SIG-M5 (cell line): ENCODE results near the gene A4GALT.

Source experiments
- DNase-seq: peaks from one replicate; lab custom pipeline; 2025; lab: John Stamatoyannopoulos, UW

The A4GALT gene

DNA sequence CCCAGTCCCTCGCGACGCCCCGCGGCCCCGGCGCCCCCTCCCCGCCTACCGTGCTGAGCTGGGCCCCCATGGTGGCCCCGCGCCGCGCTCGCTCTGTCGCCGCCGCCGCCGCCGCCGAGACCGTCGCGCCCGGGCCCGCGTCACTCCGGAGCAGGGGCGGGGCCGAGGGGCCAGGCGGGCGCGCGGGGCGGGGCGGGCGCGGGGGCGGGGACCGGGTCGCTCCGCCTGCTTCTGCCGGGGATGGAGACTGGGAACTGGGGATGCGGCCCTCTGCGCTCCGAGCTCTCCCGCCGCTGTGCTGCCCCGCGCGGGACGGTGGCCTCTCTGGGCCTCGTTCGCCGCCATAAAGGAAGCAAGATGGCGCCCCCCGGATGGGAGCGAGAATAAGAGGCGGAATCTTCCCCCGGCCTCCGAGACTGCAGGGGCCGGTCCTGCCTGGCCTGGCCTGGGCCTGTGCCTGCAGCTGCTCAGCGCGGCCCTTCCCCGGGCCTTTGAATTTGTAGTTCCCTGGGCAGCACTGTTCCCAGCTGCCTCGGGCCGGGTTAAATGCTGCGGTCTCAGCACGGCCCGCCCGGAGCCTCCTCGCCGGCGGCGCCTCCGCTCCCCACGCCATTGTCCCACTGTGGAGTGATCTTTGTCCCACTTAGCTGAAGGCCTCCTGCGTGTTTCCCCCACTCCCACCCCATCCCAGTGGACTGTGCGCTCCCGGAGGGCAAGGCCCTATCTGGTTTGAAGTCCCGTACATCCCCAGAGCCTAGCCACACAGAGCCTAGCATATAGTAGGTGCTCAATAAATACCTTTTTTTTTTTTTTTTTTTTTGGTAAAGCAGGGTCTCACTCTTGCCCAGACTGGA lies 71.2 kb downstream of the A4GALT start, which contains the start of gene CYB5R3:
TSS of gene CYB5R3 (minus strand) at position 147 of the 854 bp plus-strand sequence. CDS start at position 70, 77 bp downstream.
- no peak for DNase-seq

DNA sequence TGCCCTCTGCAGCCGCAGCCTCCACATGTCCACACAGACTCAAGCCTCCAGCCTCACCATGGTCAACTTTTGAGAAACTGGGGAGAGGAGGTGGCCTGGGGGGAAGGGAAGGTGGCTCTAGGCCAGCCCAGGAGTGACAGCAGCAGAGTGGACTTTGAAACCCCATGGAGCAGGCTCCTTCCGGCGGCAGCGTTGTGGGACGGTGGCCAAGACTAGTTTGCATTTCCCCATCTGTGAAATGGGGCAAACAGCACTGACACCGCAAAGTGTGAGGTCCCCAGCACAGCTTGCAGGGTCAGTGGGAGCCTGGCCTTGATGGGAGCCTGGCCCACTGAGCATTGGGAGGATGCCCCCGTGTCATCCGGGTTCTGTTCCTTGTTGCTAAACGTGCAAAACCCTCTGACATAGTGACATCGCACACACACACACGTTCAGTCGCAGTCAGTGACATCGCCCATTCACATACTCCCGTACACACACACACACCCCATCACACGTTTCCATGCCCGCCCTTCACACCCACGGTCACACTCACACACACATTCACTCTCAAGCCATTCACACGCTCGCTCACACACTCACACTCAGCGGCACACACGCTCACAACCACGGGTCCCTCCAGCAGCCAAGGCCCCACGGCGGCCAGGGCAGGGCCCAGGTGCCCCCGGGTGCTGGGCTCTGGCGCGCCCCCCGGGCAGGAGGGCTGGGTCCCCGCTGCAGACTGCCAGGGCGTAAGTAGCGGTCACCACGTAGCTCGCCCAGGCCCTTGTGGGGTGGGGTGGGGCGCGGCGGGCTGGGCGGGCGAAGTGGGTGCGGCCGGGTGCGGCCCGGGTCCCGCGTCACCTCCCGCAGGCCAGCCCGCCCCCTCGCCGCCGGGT lies 72.1 kb downstream of the A4GALT start:
- no peak for DNase-seq

GRCh38 chr22:42648017-42648367 lies 72.7 kb downstream of the A4GALT start:
- DNase-seq, result no peak

DNA sequence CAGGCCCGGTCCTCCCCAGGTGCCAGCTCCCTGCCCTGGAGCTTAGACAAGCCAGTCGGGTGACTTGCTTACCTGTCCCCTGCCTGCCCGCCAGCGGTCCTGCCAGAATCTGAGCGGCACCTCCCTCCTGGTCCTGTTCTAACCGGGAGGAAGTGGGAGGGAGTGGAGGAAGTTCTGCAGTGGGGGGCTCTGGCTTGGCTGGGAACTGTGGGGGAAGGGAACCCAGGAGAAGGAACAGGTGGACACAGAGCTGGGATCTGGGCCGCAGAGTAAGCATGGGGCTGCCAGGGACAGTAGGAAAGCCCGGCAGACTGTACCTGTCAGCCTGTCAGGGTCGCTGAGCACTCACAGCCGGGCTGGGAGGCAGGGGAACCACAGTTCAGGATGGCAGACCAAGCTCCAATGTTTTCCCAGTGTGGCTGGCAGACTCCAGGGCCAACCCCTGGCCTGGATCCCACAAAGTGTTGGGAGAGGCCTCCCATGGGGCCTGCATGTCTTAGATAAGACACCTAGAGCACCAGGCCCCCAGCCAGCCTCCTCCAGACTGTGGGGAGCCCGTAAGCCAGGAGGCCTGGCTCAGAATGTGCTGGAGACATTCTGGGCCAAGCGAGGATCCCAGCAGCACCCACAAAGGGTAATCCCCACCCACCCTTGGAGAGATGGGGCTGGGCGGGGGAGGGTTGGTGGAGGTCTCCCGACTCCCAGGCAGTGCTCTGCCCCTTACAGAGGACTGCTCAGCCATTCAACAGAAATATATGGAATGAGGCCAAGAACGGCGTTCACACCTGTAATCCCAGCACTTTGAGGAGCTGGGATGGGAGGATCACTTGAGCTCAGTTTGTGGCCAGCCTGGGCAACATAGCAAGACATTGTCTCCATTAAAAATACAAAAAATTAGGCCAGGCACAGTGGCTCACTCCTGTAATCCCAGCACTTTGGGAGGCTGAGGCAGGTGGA lies 73.8 kb downstream of the A4GALT start:
- no peak for DNase-seq

DNA sequence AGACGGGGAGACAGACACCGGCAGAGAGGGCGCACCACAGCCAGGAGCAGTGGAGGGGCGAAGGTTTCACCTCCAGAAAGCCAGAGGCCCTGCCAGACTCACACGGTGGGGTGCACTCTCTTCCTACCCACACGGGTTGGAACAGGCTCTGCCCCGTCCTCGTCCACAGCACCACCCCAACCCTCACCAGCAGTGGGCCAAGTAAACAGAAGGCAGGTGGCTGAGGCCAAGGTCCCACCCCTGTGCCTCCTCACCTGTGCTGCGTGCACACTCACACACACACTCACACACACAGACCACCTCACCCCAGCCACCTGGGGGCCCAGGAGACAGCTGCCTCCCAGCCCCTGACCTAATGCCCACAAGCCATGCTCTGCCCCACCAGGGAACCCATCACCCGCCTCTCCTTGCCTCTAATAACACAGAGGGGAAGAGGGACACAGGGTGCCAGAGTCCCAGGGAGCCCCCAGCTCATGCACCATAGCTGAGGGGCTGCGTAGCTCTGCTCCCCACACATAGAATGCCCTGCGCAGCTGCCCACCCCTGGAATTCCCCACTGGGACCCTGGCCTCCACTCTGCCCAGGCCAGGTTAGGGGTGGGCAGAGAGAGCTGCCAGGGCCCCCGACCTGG lies 74.6 kb downstream of the A4GALT start:
- DNase-seq, result no peak

DNA sequence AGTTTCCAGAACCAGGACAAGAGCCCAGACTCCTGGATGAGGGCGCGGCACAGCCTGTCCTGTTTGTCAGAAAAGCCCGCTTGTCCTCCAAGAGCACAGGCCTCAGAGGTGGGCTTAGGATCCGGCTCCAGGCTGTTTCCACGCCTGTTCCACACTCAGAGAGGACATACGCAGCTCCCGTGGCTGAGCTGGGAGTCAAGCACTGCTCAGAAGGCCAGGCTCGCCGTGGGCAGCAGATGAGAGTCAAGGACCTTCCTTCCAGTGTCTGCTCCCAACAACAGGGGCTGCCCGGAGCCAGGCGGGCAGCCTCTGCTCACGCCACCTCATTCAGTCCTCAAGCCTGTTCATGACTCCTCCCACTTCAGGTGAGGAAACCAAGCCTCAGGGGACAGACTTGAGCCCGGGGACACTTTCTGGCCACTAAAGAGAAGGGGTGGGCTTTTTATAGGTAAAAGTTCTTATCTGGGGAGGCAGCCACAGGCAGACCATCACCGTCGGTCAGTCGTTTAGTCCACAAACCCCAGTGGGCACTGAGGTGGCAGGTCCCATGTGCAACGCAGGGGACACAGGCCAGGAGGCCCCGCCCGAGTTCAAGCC lies 75.2 kb downstream of the A4GALT start:
- DNase-seq, result no peak

GRCh38 chr22:42644422-42645340 lies 76.0 kb downstream of the A4GALT start:
- DNase-seq, result no peak

DNA sequence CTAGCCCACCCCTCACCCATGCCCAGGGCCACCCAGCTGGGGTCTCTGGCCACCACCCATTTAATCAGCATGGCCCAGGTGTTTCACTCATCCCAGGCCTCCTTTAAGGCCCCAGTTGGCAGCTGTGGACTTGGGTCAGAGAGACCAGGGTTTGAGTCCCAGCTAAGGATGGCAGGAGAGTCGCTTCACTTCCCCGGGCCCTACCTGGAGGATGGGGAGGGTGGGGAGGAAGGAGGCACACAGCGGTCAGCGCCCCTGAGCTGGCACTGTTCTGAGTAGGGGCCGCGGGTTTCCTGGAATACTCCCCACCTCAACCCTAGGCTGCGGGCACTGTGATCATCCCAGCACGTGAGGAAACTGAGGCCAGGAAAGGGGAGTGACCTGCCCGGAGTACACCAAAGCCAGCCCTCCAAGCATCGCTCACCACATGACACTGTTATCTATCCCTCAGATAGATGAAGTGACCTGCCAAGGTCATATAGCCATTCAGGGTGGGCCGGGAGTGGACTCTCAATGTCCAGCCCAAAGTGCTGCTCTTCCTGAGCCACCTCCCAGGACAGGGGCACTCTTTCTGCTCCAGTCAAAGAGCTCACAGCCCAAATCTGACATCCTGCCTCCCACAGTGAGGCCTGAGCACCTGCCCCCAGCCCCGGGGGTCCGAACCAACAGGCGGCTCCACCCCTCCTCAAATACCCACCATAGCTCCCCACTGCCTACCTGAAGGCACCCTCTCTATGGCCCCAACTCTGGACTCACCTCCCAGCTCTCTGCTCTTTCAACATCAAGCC lies 76.8 kb downstream of the A4GALT start:
- no peak for DNase-seq

DNA sequence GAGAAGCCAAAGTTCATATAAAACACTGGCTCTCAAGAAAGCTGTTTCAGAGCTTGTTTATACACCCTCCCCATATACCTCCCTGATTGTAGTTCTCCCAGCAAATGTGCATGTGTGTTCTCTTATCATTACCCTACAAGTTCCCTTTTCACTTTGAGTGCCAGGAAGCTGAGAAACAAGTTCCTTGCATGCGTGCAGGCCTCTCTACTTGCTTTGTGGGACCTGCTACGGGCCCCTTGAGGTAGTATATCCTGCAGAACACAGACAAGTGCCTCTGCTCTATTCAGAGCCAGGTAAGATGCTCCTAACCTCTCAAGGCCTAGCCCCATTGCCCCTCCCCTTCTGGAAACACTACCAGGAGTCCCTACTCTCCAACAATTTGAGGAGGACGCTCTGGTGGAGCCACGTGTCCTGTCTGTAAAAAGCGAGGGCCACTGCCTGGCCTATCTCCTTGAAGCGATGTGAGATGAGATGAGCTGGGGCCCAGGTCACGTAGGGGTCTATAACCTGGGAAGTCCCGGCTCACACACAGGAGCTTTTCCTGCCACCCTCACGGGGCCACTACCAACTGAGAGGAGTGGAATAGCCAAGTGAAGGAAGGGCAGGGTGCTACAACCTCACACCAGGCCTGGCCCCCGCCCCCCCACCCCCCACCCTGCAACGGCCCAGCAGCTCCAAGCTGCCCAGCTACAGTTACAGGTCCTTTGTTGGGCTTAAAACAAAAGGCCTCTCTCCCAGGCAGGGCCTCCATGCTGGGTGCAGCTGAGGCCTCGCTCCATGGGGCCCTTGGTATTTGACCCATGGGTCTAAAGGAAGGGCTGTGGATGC lies 77.7 kb downstream of the A4GALT start:
- no peak for DNase-seq
